Kidney epithelial cell (primary cell): ENCODE data around the gene UROC1. TPM values are rescaled to one million over a fixed set of nuclear protein-coding genes. Genes with fewer than 3 reads are reported as not detected.

ENCODE experiments used
- DNase-seq: peaks from one replicate; pipeline ENCODE4 v3.0.0-alpha.2; 2010; ENCODE audit warnings: low read depth
- H3K27me3 ChIP-seq: 2 replicates; pipeline ENCODE4 v1.6.0; 2011; ENCODE audit warnings: low read length; ENCODE audit not compliant: control insufficient read depth, insufficient read depth
- H3K36me3 ChIP-seq: 2 replicates; pipeline ENCODE4 v1.5.1; 2011; ENCODE audit warnings: low read length; ENCODE audit not compliant: control insufficient read depth, insufficient read depth
- H3K4me3 ChIP-seq: 2 replicates; pipeline ENCODE4 v1.5.1; 2011; ENCODE audit warnings: low read depth, mild to moderate bottlenecking, control low read depth, low read length
- CTCF ChIP-seq: IDR thresholded peaks from 2 replicates; pipeline ENCODE4 v1.5.1; 2011; ENCODE audit warnings: mild to moderate bottlenecking, moderate library complexity, low read length, control low read depth, inconsistent platforms; ENCODE audit not compliant: insufficient read depth, poor library complexity, severe bottlenecking
- total RNA-seq: library from RNA; depleted of rRNA; stranded (reverse); fragments of >200 nt; gene quantifications from 2 replicates; pipeline ENCODE4 v1.2.3, GENCODE V29; 2015

UROC1 gene
- total RNA-seq, 1 donor from 2014 or later = not detected

- H3K36me3 ChIP-seq = no peaks in the 10 kb centered on the region
- no peak for DNase-seq
- no peak for TF ChIP-seq CTCF
Observed at GRCh38 chr3:126495786-126496185, 21.8 kb downstream of the UROC1 start.

GRCh38 chr3:126494970-126495230, 22.7 kb downstream of the UROC1 start:
- Histone ChIP-seq H3K27me3 (peaks cover 8% of the 10 kb centered on the region), H3K36me3 (no peaks in the 10 kb centered on the region), H3K4me3 (no peak overlapping the region)
- DNase-seq = no peak
- TF ChIP-seq CTCF = no peak

More at GRCh38 chr3:126495786-126496185, 21.8 kb downstream of the UROC1 start:
- Histone ChIP-seq H3K4me3 (no peak overlapping the region), H3K27me3 (peaks cover 5% of the 10 kb centered on the region)

- no peak overlapping the region for H3K4me3 ChIP-seq
- TF ChIP-seq CTCF = no peak
Observed at GRCh38 chr3:126494204-126494969, 23.2 kb downstream of the UROC1 start.

GRCh38 chr3:126493739-126494138, 23.8 kb downstream of the UROC1 start:
- Histone ChIP-seq H3K27me3 (peaks cover 11% of the 10 kb centered on the region), H3K4me3 (no peak overlapping the region), H3K36me3 (no peaks in the 10 kb centered on the region)
- no peak for DNase-seq
- no peak for TF ChIP-seq CTCF

More at GRCh38 chr3:126494204-126494969, 23.2 kb downstream of the UROC1 start:
- no peaks in the 10 kb centered on the region for H3K36me3 ChIP-seq
- peaks cover 8% of the 10 kb centered on the region for H3K27me3 ChIP-seq
- no peak for DNase-seq

GRCh38 chr3:126493051-126493450, 24.5 kb downstream of the UROC1 start:
- DNase-seq = no peak
- Histone ChIP-seq H3K4me3 (no peak overlapping the region), H3K27me3 (peaks cover 13% of the 10 kb centered on the region), H3K36me3 (no peaks in the 10 kb centered on the region)
- no peak for TF ChIP-seq CTCF

- Histone ChIP-seq H3K27me3 (peaks cover 10% of the 10 kb centered on the region), H3K4me3 (no peak overlapping the region), H3K36me3 (no peaks in the 10 kb centered on the region)
- no peak for TF ChIP-seq CTCF
- no peak for DNase-seq
Observed at GRCh38 chr3:126491221-126492013, 26.2 kb downstream of the UROC1 start.
